NB4 (cell line): ENCODE data around the gene EXOC6.

Source experiments
- MAX ChIP-seq: IDR thresholded peaks from 2 replicates; pipeline ENCODE4 v1.6.1; 2011; ENCODE audit warnings: low read depth, low read length
- POLR2A ChIP-seq: IDR thresholded peaks from 2 replicates; pipeline ENCODE4 v1.6.1; 2011; ENCODE audit warnings: mild to moderate bottlenecking; ENCODE audit not compliant: insufficient read length; ENCODE audit errors: extremely low read depth
- TF ChIP-seq, protein P1 (sequence below): IDR thresholded peaks from one replicate; pipeline ENCODE4 v1.5.1; 2012; ENCODE audit warnings: low read depth, low read length

DNA sequence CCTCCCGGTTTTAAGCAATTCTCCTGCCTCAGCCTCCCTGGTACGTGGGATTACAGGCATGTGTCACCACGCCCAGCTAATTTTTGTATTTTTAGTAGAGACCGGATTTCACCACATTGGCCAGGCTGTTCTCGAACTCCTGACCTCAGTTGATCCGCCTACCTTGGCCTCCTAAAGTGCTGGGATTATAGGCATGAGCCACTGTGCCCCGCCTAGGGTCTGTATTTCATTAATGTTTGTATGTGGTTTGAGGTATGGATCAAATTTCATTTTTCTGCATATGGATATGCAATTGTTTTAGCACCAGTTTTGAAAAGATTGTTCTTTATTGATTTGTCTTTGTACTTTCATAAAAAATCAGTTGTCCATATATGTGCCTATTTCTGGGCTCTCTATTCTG lies 251.3 kb downstream of the EXOC6 start:
- TF ChIP-seq, protein P1, sequence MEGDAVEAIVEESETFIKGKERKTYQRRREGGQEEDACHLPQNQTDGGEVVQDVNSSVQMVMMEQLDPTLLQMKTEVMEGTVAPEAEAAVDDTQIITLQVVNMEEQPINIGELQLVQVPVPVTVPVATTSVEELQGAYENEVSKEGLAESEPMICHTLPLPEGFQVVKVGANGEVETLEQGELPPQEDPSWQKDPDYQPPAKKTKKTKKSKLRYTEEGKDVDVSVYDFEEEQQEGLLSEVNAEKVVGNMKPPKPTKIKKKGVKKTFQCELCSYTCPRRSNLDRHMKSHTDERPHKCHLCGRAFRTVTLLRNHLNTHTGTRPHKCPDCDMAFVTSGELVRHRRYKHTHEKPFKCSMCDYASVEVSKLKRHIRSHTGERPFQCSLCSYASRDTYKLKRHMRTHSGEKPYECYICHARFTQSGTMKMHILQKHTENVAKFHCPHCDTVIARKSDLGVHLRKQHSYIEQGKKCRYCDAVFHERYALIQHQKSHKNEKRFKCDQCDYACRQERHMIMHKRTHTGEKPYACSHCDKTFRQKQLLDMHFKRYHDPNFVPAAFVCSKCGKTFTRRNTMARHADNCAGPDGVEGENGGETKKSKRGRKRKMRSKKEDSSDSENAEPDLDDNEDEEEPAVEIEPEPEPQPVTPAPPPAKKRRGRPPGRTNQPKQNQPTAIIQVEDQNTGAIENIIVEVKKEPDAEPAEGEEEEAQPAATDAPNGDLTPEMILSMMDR = no peak
- no peak for TF ChIP-seq POLR2A
- TF ChIP-seq MAX = no peak
